Ascending aorta (tissue), 2 donors: ENCODE measurements around the gene NOX5. TPM values are rescaled to one million over a fixed set of nuclear protein-coding genes. Genes with fewer than 3 reads are reported as not detected.
A peak's percentile ranks its signal among the peaks of the same experiment; 100 is the strongest.

Source experiments
- DNase-seq, 2 donors: peaks; one replicate each; pipeline ENCODE4 v3.0.0-alpha.2; 2019; ENCODE audit warnings: low spot score in 2 of 2
- H3K27ac ChIP-seq, 2 donors: fragments of 200-600 bp; sonication (generic); one replicate each; pipeline ENCODE4 v1.5.1; 2016 to 2017; ENCODE audit warnings: mild to moderate bottlenecking in 1 of 2
- H3K27me3 ChIP-seq: fragments of 200-600 bp; sonication (generic); one replicate; pipeline ENCODE4 v1.5.1; 2017
- H3K36me3 ChIP-seq, 2 donors: fragments of 200-600 bp; sonication (generic); one replicate each; pipeline ENCODE4 v1.5.1; 2016
- H3K4me1 ChIP-seq, 2 donors: fragments of 200-600 bp; sonication (generic); one replicate each; pipeline ENCODE4 v1.5.1; 2016 to 2017; ENCODE audit warnings: mild to moderate bottlenecking in 1 of 2
- H3K4me3 ChIP-seq, 2 donors: fragments of 200-600 bp; sonication (generic); one replicate each; pipeline ENCODE4 v1.5.1; 2016 to 2017; ENCODE audit warnings: mild to moderate bottlenecking in 1 of 2
- H3K9me3 ChIP-seq, 2 donors: fragments of 200-600 bp; sonication (generic); one replicate each; pipeline ENCODE4 v1.5.1; 2016
- intact Hi-C: fragments of 100-400 bp; cut with DNase I; formaldehyde crosslinking; loops from one replicate; pipeline ENCODE4 v1.15.1; 2023
- total RNA-seq: library from RNA; depleted of rRNA; stranded (reverse); fragments of >200 nt; gene quantifications from one replicate; pipeline ENCODE4 v1.1.0, GENCODE V29; 2016
- TF ChIP-seq, protein P1 (sequence below), 3 experiments: fragments of 200-600 bp in 2 of 3; fragments of 450-650 bp in 1 of 3; sonication (generic) in 2 of 3; IDR thresholded peaks; one replicate each; pipeline ENCODE4 v1.5.1; 2016 to 2019; ENCODE audit warnings: antibody characterized with exemption in 3 of 3, mild to moderate bottlenecking in 1 of 3, moderate library complexity in 1 of 3

Gene NOX5
- total RNA-seq, 1 donor from 2014 or later: 0.53 TPM

GRCh38 chr15:69026355-69026754, 11.9 kb downstream of the NOX5 start:
- TF ChIP-seq, protein P1, sequence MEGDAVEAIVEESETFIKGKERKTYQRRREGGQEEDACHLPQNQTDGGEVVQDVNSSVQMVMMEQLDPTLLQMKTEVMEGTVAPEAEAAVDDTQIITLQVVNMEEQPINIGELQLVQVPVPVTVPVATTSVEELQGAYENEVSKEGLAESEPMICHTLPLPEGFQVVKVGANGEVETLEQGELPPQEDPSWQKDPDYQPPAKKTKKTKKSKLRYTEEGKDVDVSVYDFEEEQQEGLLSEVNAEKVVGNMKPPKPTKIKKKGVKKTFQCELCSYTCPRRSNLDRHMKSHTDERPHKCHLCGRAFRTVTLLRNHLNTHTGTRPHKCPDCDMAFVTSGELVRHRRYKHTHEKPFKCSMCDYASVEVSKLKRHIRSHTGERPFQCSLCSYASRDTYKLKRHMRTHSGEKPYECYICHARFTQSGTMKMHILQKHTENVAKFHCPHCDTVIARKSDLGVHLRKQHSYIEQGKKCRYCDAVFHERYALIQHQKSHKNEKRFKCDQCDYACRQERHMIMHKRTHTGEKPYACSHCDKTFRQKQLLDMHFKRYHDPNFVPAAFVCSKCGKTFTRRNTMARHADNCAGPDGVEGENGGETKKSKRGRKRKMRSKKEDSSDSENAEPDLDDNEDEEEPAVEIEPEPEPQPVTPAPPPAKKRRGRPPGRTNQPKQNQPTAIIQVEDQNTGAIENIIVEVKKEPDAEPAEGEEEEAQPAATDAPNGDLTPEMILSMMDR (IDR thresholded peaks at IDR 0.05): no peak
- intact Hi-C loops: no loop called here
- Histone ChIP-seq H3K36me3 (no peaks in the 10 kb centered on the region), H3K4me3 (no peak overlapping the region), H3K4me1 (no peaks in the 10 kb centered on the region), H3K27me3 (no peaks in the 10 kb centered on the region), H3K27ac (no peak overlapping the region), H3K9me3 (no peaks in the 10 kb centered on the region)
- DNase-seq: no peak

GRCh38 chr15:69027976-69028518, 13.6 kb downstream of the NOX5 start:
- Histone ChIP-seq H3K4me3 (no peak overlapping the region), H3K27ac (no peak overlapping the region), H3K27me3 (no peaks in the 10 kb centered on the region), H3K9me3 (no peaks in the 10 kb centered on the region), H3K4me1 (no peaks in the 10 kb centered on the region), H3K36me3 (no peaks in the 10 kb centered on the region)
- intact Hi-C loops: no loop called here
- TF ChIP-seq, protein P1 (IDR thresholded peaks at IDR 0.05): no peak
- no peak for DNase-seq

DNA sequence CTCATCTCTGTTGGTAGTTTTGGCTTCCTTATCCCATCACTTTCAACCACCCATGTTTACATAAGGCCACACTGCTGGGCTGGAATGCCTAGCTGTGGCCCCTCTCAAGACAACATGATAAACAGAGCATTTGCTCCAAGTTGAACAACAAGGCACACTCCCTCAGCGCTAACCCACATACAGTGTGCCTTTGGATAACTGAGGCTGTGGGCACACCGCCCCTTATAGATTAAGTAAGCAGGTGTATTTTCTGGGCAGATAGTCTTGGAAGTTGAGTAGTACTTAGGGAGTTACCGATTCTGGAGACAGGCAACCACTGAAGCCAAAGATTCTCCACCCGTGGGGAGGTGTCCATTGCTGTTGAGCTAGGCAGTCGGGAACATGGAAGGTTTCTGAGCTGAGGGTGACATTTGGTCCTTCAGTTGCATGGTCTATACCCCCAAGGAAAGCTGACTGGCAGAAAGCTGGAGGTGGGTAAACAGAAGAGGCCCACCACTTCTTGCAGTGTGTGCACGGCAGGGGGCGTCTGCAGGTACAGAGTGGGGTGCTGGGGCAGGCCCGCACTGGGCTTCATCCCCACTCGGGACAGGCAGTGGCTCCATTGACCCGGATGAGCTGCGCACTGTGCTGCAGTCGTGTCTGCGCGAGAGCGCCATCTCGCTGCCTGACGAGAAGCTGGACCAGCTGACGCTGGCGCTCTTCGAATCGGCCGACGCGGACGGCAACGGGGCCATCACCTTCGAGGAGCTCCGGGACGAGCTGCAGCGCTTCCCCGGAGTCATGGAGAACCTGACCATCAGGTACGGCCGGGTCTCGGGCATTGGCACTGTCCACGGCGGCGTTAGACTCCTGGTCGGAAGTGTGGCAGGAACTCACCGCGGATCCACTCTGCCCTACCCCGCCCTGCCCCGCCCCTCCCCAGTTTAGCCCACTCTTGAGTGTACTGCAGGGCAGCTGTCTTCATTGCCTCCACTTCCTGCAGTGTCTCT, 16.8 kb downstream of the NOX5 start:
- DNase-seq: peak in 1 of 2 donors; percentile 60
- peak overlapping the region; percentile 38 to 39 for H3K4me3 ChIP-seq
- H3K27me3 ChIP-seq: no peaks in the 10 kb centered on the region
- intact Hi-C loops: no loop called here
- no peaks in the 10 kb centered on the region for H3K9me3 ChIP-seq
- no peaks in the 10 kb centered on the region for H3K36me3 ChIP-seq
- H3K4me1 ChIP-seq: no peaks in the 10 kb centered on the region
- no peak overlapping the region for H3K27ac ChIP-seq
- TF ChIP-seq, protein P1 (IDR thresholded peaks at IDR 0.05): peak in 1 of 3 experiments; percentile 45

DNA sequence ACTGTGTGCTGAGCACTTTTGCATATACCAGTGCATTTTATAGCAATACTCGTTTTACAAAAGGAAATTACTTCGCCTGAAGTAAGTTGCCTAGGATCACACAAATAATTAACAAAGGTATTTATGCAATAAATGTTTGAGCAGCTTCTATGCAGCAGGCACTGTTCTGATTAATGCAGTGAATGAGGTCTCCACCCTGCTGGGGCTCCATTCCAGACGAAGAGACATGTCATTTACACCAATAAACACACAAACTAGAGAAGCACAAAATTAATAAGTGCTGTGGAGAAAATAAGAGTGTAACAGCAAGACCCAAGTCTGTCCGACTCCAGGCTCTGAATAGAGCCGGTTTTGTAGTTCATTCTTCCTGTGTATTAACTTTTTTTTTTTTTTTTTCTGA, 17.5 kb downstream of the NOX5 start:
- no peaks in the 10 kb centered on the region for H3K4me1 ChIP-seq
- no peaks in the 10 kb centered on the region for H3K9me3 ChIP-seq
- peak overlapping the region; percentile 38 to 39 for H3K4me3 ChIP-seq
- H3K27me3 ChIP-seq: no peaks in the 10 kb centered on the region
- DNase-seq: no peak
- H3K36me3 ChIP-seq: no peaks in the 10 kb centered on the region
- intact Hi-C loops: no loop called here
- no peak overlapping the region for H3K27ac ChIP-seq
- TF ChIP-seq, protein P1 (IDR thresholded peaks at IDR 0.05): no peak

GRCh38 chr15:69032703-69033373, 18.3 kb downstream of the NOX5 start:
- Histone ChIP-seq H3K4me3 (no peak overlapping the region), H3K27me3 (no peaks in the 10 kb centered on the region), H3K9me3 (no peaks in the 10 kb centered on the region), H3K4me1 (no peaks in the 10 kb centered on the region), H3K36me3 (no peaks in the 10 kb centered on the region), H3K27ac (no peak overlapping the region)
- DNase-seq: peak in 1 of 2 donors; percentile 52
- TF ChIP-seq, protein P1 (IDR thresholded peaks at IDR 0.05): no peak
- intact Hi-C loops: no loop called here
